ENCODE data around the gene FANCD2OS. TPM values are rescaled to one million over a fixed set of nuclear protein-coding genes. Genes with fewer than 3 reads are reported as not detected.

The FANCD2OS gene
- total RNA-seq, 1 experiment from 2014 or later = not detected

GRCh38 chr3:10122724-10123123 is 14.7 kb upstream of the FANCD2OS start:
- POLR2A ChIA-PET (ENCODE audit: unreplicated experiment) = no interaction called here
- H3K9me3 ChIP-seq (ENCODE audit: low read length) = no peaks in the 10 kb centered on the region
- intact Hi-C loops (cut with micrococcal nuclease) = no loop called here
- BruUV-seq (replicated peaks) = no TSS peak
- ATAC-seq (no peak), DNase-seq (no peak)
- no peak overlapping the region for H3K4me3 ChIP-seq (ENCODE audit: low read length)
- no peak overlapping the region for H2AFZ ChIP-seq (ENCODE audit: low read length)
- CTCF ChIA-PET = no interaction called here
- no peak overlapping the region for H3K4me2 ChIP-seq (ENCODE audit: low read length)
- TF ChIP-seq EZH2 (IDR thresholded peaks at IDR 0.05; ENCODE audit: low read length, unreplicated experiment) = no peak
- no peak for TF ChIP-seq CTCF (conservative IDR thresholded peaks at IDR 0.05; ENCODE audit: low read depth, low read length)
- no peak for TF ChIP-seq EZH2phosphoT487 (IDR thresholded peaks at IDR 0.05; ENCODE audit: borderline replicate concordance, low read length)
- no peaks in the 10 kb centered on the region for H3K9me2 ChIP-seq (replicated peaks; ENCODE audit: low read length)
- peaks cover 13% of the 10 kb centered on the region; the same call in 1 of the 2 replicates for H4K20me1 ChIP-seq (ENCODE audit: low read length)
- H3K9ac ChIP-seq (ENCODE audit: low read length) = no peak overlapping the region
- H3F3A ChIP-seq (ENCODE audit: low read length, unreplicated experiment) = no peaks in the 10 kb centered on the region
- no peaks in the 10 kb centered on the region for H3K27me3 ChIP-seq (ENCODE audit: low read length)
- peaks cover 74% of the 10 kb centered on the region for H3K79me2 ChIP-seq (ENCODE audit: low read length)
- peaks cover 26% of the 10 kb centered on the region for H3K36me3 ChIP-seq (ENCODE audit: low read depth, low read length)
- no peak overlapping the region for H3K27ac ChIP-seq (ENCODE audit: low read length)
- H3K4me1 ChIP-seq (ENCODE audit: insufficient read depth, low read length) = peaks cover 4% of the 10 kb centered on the region; the same call in 1 of the 2 replicates

GRCh38 chr3:10121064-10121463 is 13.0 kb upstream of the FANCD2OS start:
- H3K4me3 ChIP-seq (ENCODE audit: low read length) = no peak overlapping the region
- no peak overlapping the region for H3K4me2 ChIP-seq (ENCODE audit: low read length)
- H3K9me2 ChIP-seq (replicated peaks; ENCODE audit: low read length) = no peaks in the 10 kb centered on the region
- H3K9me3 ChIP-seq (ENCODE audit: low read length) = no peaks in the 10 kb centered on the region
- peaks cover 90% of the 10 kb centered on the region for H3K79me2 ChIP-seq (ENCODE audit: low read length)
- DNase-seq (no peak), ATAC-seq (no peak)
- CTCF ChIA-PET = no interaction called here
- no peak for TF ChIP-seq CTCF (conservative IDR thresholded peaks at IDR 0.05; ENCODE audit: low read depth, low read length)
- TF ChIP-seq EZH2phosphoT487 (IDR thresholded peaks at IDR 0.05; ENCODE audit: borderline replicate concordance, low read length) = no peak
- no peak for TF ChIP-seq EZH2 (IDR thresholded peaks at IDR 0.05; ENCODE audit: low read length, unreplicated experiment)
- no peak overlapping the region for H2AFZ ChIP-seq (ENCODE audit: low read length)
- H4K20me1 ChIP-seq (ENCODE audit: low read length) = peaks cover 20% of the 10 kb centered on the region; the same call in 1 of the 2 replicates
- H3K27ac ChIP-seq (ENCODE audit: low read length) = no peak overlapping the region
- intact Hi-C loops (cut with micrococcal nuclease) = no loop called here
- no TSS peak for BruUV-seq (replicated peaks)
- H3K36me3 ChIP-seq (ENCODE audit: low read depth, low read length) = peaks cover 13% of the 10 kb centered on the region
- peaks cover 19% of the 10 kb centered on the region for H3K4me1 ChIP-seq (ENCODE audit: insufficient read depth, low read length)
- no peak overlapping the region for H3K9ac ChIP-seq (ENCODE audit: low read length)
- no peaks in the 10 kb centered on the region for H3F3A ChIP-seq (ENCODE audit: low read length, unreplicated experiment)
- no peaks in the 10 kb centered on the region for H3K27me3 ChIP-seq (ENCODE audit: low read length)
- POLR2A ChIA-PET (ENCODE audit: unreplicated experiment) = no interaction called here

GRCh38 chr3:10119376-10119775 is 11.3 kb upstream of the FANCD2OS start:
- H2AFZ ChIP-seq (ENCODE audit: low read length) = no peak overlapping the region
- DNase-seq (no peak), ATAC-seq (no peak)
- H3K9me3 ChIP-seq (ENCODE audit: low read length) = no peaks in the 10 kb centered on the region
- H3K4me1 ChIP-seq (ENCODE audit: insufficient read depth, low read length) = peaks cover 19% of the 10 kb centered on the region
- no peaks in the 10 kb centered on the region for H3K9me2 ChIP-seq (replicated peaks; ENCODE audit: low read length)
- H3K4me3 ChIP-seq (ENCODE audit: low read length) = no peak overlapping the region
- no peaks in the 10 kb centered on the region for H3F3A ChIP-seq (ENCODE audit: low read length, unreplicated experiment)
- intact Hi-C loops (cut with micrococcal nuclease) = loop anchor here (10.0 kb wide), 1 partner anchor 145 kb away; no protein-coding TSS in a partner anchor
- TF ChIP-seq EZH2phosphoT487 (IDR thresholded peaks at IDR 0.05; ENCODE audit: borderline replicate concordance, low read length) = no peak
- TF ChIP-seq EZH2 (IDR thresholded peaks at IDR 0.05; ENCODE audit: low read length, unreplicated experiment) = no peak
- no peak for TF ChIP-seq CTCF (conservative IDR thresholded peaks at IDR 0.05; ENCODE audit: low read depth, low read length)
- POLR2A ChIA-PET (ENCODE audit: unreplicated experiment) = no interaction called here
- no peak overlapping the region for H3K9ac ChIP-seq (ENCODE audit: low read length)
- no peak overlapping the region for H3K27ac ChIP-seq (ENCODE audit: low read length)
- H3K79me2 ChIP-seq (ENCODE audit: low read length) = peaks cover 85% of the 10 kb centered on the region
- no peaks in the 10 kb centered on the region for H3K27me3 ChIP-seq (ENCODE audit: low read length)
- CTCF ChIA-PET = no interaction called here
- H3K4me2 ChIP-seq (ENCODE audit: low read length) = no peak overlapping the region
- BruUV-seq (replicated peaks) = no TSS peak
- peaks cover 6% of the 10 kb centered on the region; the same call in 1 of the 2 replicates for H3K36me3 ChIP-seq (ENCODE audit: low read depth, low read length)
- H4K20me1 ChIP-seq (ENCODE audit: low read length) = peaks cover 19% of the 10 kb centered on the region; the same call in 1 of the 2 replicates

Data from PC-3 (cell line).